ENCODE measurements around the gene OPHN1. TPM values are rescaled to one million over a fixed set of nuclear protein-coding genes. Genes with fewer than 3 reads are reported as not detected.

The OPHN1 gene
- total RNA-seq, 1 experiment from 2014 or later, result 3.3 TPM

DNA sequence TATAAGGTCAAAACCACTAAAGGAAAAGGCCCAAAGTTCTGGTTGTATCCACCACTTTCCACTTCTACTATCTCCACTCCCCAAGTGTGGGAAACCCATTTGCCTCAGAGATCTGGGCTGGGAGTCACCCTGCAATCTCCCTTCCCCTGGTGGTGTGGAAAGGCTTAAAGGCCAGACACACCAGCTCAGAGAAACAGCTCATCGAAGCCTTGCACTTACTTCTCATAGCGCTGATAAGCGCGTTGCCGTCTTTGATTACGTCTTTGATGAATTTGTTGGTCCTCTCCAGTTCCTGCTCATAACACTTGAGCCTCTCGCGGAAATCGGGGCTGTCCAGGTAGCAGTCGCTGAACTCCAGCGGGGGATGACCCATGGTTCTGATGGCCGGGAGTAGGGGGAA is 647 bp downstream of the OPHN1 start:
- POLR2A ChIA-PET (ENCODE audit: low non-redundant PET), result no interaction called here
- Histone ChIP-seq H3K4me3 (ENCODE audit: low read depth, low read length, poor library complexity, severe bottlenecking) (peak overlapping the region; percentile 55), H3K27ac (ENCODE audit: low read depth, low read length, poor library complexity, severe bottlenecking) (no peak overlapping the region), H3K9me3 (ENCODE audit: low read depth, low read length, poor library complexity, severe bottlenecking) (no peaks in the 10 kb centered on the region), H3K27me3 (replicated peaks; ENCODE audit: insufficient read depth, low read depth, low read length, poor library complexity) (no peaks in the 10 kb centered on the region), H3K4me1 (ENCODE audit: insufficient read depth, low read length, poor library complexity, severe bottlenecking) (no peaks in the 10 kb centered on the region), H3K36me3 (ENCODE audit: insufficient read depth, low read length, poor library complexity, severe bottlenecking) (no peaks in the 10 kb centered on the region)
- intact Hi-C loops (cut with micrococcal nuclease; ENCODE audit: unreplicated experiment), result no loop called here
- no TSS peak for BruUV-seq (replicated peaks)
- TF ChIP-seq, protein P1, sequence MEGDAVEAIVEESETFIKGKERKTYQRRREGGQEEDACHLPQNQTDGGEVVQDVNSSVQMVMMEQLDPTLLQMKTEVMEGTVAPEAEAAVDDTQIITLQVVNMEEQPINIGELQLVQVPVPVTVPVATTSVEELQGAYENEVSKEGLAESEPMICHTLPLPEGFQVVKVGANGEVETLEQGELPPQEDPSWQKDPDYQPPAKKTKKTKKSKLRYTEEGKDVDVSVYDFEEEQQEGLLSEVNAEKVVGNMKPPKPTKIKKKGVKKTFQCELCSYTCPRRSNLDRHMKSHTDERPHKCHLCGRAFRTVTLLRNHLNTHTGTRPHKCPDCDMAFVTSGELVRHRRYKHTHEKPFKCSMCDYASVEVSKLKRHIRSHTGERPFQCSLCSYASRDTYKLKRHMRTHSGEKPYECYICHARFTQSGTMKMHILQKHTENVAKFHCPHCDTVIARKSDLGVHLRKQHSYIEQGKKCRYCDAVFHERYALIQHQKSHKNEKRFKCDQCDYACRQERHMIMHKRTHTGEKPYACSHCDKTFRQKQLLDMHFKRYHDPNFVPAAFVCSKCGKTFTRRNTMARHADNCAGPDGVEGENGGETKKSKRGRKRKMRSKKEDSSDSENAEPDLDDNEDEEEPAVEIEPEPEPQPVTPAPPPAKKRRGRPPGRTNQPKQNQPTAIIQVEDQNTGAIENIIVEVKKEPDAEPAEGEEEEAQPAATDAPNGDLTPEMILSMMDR (conservative IDR thresholded peaks at IDR 0.05; ENCODE audit: low read depth, low read length), result no peak
- no peak for TF ChIP-seq EZH2 (IDR thresholded peaks at IDR 0.05; ENCODE audit: borderline replicate concordance, low read depth, low read length, poor library complexity, severe bottlenecking)
- no peak for DNase-seq (ENCODE audit: low spot score)
- CTCF ChIA-PET, result no interaction called here

DNA sequence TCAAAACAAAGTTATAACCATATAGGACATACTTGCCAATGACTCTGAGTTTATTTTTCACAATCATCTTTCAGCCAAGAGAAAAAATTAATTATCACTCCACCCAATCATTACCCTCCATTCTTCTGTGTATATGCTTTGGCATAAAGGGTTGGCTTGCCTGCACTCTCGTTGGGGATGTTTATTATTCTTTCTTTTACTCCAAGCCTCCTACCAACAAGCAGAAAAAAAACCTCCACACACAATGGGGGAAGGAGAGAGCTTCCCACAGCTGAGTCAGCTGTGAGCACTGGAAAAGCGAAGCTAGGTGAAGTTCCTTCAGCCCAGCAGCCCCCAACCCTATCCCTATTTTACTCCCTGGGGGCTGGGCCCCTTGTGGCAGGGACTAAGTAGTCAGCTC is 1.5 kb downstream of the OPHN1 start:
- Histone ChIP-seq H3K27me3 (replicated peaks; ENCODE audit: insufficient read depth, low read depth, low read length, poor library complexity) (no peaks in the 10 kb centered on the region), H3K27ac (ENCODE audit: low read depth, low read length, poor library complexity, severe bottlenecking) (no peak overlapping the region), H3K36me3 (ENCODE audit: insufficient read depth, low read length, poor library complexity, severe bottlenecking) (no peaks in the 10 kb centered on the region), H3K9me3 (ENCODE audit: low read depth, low read length, poor library complexity, severe bottlenecking) (no peaks in the 10 kb centered on the region), H3K4me1 (ENCODE audit: insufficient read depth, low read length, poor library complexity, severe bottlenecking) (no peaks in the 10 kb centered on the region), H3K4me3 (ENCODE audit: low read depth, low read length, poor library complexity, severe bottlenecking) (no peak overlapping the region)
- intact Hi-C loops (cut with micrococcal nuclease; ENCODE audit: unreplicated experiment), result no loop called here
- ChIA-PET CTCF (no interaction called here), POLR2A (ENCODE audit: low non-redundant PET) (no interaction called here)
- TF ChIP-seq, protein P1 (conservative IDR thresholded peaks at IDR 0.05; ENCODE audit: low read depth, low read length), result no peak
- TF ChIP-seq EZH2 (IDR thresholded peaks at IDR 0.05; ENCODE audit: borderline replicate concordance, low read depth, low read length, poor library complexity, severe bottlenecking), result no peak
- no peak for DNase-seq (ENCODE audit: low spot score)
- BruUV-seq (replicated peaks), result no TSS peak

DNA sequence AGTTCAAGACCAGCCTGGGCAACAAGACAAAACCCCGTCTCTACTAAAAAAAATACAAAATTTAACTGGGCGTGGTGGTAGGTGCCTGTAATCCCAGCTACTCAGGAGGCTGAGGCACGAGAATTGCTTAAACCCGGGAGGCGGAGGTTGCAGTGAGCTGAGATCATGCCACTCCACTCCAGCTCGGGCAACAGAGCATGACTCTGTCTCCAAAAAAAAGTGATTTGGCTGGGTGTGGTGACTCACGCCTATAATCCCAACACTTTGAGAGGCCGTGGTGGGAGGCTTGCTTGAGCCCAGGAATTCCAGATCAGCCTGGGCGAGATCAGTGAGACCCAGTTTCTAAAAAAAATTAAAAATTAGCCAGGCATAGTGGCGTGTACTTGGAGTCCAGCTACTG is 4.1 kb downstream of the OPHN1 start:
- TF ChIP-seq, protein P1 (conservative IDR thresholded peaks at IDR 0.05; ENCODE audit: low read depth, low read length), result no peak
- TF ChIP-seq EZH2 (IDR thresholded peaks at IDR 0.05; ENCODE audit: borderline replicate concordance, low read depth, low read length, poor library complexity, severe bottlenecking), result no peak
- POLR2A ChIA-PET (ENCODE audit: low non-redundant PET), result no interaction called here
- DNase-seq (ENCODE audit: low spot score), result no peak
- BruUV-seq (replicated peaks), result no TSS peak
- Histone ChIP-seq H3K4me1 (ENCODE audit: insufficient read depth, low read length, poor library complexity, severe bottlenecking) (no peaks in the 10 kb centered on the region), H3K4me3 (ENCODE audit: low read depth, low read length, poor library complexity, severe bottlenecking) (no peak overlapping the region), H3K36me3 (ENCODE audit: insufficient read depth, low read length, poor library complexity, severe bottlenecking) (no peaks in the 10 kb centered on the region), H3K9me3 (ENCODE audit: low read depth, low read length, poor library complexity, severe bottlenecking) (no peaks in the 10 kb centered on the region), H3K27ac (ENCODE audit: low read depth, low read length, poor library complexity, severe bottlenecking) (no peak overlapping the region), H3K27me3 (replicated peaks; ENCODE audit: insufficient read depth, low read depth, low read length, poor library complexity) (no peaks in the 10 kb centered on the region)
- CTCF ChIA-PET, result no interaction called here
- intact Hi-C loops (cut with micrococcal nuclease; ENCODE audit: unreplicated experiment), result no loop called here

Measured in A673 (cell line).